Amniotic epithelial cell (primary cell): Measurements from ENCODE around the gene RNF220.

Experiments used
- DNase-seq: peaks from one replicate; pipeline ENCODE4 v3.0.0-alpha.2; 2010; ENCODE audit warnings: low read depth

Gene RNF220

DNA sequence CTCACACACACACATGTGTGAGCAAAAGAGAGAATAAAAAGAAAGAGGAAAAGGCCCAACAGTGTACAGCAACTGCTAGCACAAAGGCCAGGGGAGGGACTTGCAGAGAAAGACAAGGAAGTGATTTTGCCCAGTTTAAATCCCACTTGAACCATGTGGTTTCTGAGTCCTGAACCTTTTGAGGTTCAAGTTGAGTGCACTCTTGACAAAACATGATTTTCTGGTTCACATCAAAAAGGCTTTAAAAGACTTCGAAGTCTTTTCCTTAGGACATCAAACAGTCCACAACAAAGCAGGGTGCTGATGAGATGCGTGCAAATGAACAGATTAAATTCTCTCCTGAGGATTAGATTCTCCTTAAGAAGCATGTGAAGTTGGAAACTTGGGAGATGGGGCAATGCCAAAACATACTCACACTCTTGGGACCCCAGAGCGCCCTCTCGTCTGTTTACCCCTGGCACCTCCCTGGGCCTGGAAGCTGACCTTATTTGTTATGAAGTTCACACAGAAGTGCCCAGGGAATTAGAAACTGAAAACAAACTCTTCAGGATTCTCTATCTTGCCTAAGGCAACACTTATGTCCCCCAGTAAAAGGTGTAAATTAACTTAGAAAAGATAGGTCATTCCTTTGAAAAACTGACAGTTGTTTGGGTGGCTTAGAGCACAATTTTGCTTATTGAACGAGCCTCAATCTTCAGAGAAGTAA lies 31.5 kb downstream of the RNF220 start:
- DNase-seq = peak; percentile 34

DNA sequence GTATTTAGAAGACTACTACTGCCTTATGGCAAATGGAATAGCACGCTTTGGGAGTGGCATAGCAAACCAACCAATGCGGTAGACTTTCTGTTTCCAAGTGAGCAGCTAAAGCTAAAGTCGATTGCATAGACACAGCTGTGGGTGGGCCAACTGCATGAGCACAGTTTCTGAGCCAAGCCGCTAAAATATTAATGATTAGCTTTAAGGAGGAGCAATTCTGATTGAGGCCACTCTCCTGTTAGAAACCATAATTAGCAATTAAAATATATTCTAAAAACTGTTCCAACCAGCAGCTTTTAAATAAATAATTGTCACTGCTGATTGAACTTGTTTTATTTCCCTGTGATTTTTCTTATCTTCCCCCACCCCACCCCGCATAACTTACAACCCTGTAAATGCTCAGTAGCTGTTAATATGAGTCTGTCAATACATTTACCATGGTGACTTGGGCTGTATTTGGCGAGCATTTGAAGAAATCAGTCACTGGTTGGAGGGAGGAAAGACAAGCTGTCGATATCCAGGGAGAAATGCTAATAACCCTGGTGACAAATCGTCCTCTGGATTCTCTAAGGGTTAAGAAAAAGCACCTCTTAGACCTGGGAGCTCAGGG lies 32.2 kb downstream of the RNF220 start:
- DNase-seq = no peak

DNA sequence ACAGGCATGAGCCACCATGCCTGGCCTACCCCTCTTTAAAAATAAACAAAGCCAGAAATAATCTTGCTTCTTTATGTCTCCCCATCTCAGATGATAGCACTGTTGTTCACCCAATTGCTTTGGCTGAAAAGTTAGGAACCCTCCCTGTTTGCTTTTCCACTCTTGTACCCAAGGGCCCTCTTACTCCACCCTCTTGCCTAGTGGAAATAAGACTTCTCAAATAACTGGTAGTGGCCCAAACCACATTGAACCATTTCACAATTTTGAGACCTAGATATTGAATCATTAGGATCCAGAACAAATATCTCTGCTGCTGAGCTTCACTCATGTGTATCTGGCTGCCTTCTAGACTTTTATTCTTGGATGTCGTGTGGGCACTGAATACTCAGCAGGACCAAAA lies 37.7 kb downstream of the RNF220 start:
- DNase-seq = peak; percentile 21

DNA sequence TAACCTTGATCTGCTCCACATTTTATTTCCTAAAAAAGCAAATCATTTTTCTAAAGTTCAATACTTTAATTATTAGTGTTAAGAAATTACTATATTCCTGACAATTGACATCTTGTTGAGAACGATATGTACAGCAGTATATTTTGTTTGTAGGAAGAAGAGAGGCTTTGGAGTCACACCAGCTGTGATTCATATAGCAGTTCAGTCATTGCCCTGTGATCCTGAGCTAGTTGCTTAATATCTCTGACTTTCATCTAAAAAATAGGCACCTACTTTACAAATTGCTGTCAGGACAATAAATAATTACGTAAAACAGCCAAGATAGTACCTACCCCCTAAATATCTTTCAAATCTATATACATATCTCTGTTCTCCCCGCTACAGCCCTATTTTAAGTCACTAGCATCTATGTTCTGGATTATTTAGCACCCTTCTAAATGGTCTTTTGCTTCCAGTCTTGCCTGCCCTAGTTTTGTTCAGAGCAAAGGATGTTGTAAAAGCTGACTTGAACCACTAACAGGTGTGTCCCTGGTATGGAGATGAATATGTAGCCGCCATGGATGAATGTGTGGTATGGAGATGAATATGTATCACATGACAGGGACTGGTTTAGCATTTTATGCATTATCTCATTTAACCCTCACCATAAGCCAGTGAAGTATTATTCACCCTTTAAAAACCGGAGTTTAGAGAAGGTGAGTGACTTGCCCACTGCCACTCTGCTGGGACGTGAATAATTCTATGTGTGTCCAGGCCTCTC lies 42.2 kb downstream of the RNF220 start:
- peak; percentile 61 for DNase-seq

DNA sequence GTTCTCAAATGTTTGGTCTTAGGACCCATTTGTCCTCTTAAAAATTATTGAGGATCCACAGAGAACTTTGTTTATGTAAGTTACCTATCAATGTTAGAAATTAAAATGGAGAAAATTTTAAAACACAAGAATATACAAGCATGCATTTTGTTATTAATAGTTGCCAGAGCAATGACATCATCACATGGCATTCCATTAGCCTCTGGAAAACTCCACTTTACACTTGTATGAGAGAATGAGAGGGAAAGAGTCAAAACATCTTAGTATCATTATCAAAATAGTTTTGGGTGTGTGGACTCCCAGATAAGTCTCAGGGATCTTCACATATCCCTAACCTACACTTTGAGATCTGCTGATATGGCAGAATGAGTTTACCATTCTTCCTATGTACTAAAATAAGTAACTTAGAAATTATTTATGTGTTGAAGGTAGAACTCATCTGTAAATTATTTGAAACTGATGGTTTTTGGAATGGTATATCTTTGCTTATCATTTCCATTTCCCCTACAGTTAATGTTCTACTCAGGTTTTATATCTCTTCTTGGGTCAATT lies 48.8 kb downstream of the RNF220 start:
- no peak for DNase-seq

DNA sequence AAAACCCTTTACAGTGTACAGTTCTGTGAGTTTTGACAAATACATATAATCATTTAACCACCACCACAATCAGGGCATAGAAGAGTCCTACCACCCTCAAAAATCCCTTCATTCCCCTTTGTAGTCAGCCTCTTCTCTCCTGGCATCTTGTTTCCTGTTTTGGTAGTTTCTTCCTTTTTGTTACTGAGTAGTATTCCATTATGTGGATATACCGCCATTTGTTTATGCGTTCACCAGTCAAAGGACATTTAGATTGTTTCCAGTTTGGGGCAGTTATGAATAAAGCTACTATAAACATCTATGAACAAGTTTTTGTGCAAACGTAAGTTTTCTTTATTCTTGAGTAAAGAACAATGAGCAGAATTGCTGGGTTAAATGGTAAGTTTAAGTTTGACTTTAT lies 49.6 kb downstream of the RNF220 start:
- DNase-seq = no peak

DNA sequence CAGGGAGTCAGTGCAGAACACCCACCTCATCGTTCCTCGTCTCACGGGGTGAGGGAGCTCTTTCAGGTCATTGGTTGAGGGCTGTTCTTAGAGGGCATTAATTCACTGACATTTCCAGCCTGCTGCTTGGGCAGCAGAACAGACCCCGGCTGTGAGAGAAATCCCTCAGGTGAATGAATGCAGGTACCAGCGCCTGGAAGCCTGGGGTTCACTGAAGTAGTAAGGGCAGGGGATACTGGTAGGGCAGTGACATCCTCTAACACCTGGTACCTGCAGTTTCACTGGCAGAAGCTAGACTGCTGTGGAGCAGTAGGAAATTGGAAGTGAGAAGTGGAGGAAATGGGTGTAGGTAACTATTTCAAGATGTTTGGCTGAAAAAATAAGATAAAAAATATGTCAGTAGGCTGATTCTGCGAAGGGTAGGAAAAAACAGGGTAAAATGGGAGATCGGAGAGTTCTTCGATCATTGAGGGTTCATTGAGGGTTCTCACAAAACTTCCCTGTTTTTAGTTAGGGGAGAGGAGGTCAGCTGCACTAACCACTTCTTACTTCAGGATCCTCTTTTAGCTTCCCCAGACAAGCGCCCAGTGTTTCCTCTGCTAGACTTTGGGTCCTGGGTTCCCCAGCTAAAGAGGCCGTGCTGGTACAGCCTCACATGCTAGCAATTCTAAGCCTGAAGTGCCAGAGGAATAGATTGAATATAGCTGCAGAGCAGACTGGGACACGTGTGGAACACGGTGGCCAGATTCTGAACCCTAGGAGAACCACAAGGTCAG lies 55.2 kb downstream of the RNF220 start:
- no peak for DNase-seq

DNA sequence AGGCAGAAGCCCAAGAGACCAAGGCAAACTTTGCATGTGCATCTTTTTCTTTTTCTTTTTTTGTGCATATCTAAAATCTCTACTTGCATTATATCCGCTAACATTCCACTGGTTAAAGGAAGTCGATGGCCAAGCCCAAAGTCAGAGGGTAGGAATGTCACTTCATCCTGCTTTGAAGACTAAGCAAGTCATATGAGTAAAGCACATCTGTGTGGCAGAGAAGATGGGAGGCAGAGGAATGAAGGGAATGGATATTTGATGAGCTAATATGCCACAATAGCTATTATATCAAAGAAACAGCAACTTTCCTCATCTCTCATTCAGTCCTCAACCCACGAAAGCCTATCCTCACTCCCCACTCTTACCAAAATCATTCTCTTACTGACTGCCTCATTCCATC lies 59.3 kb downstream of the RNF220 start:
- DNase-seq = no peak

DNA sequence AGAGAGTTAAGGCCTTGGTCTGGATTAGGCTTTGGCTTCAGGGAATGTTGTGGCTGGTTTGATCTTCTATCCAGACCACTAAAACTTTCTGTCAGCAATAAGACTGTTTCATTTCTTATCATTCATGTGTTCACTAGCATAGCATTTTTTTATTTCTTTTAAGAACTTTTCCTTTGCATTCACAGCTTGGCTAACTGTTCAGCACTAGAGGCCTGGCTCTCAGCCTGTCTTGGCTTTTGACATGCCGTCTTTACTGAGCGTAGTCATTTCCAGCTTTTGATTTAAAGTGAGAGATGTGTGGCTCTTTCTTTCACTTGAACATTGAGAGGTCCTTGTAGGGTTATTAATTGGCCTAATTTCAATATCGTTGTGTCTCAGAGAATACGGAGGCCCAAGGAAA lies 62.5 kb downstream of the RNF220 start:
- no peak for DNase-seq

DNA sequence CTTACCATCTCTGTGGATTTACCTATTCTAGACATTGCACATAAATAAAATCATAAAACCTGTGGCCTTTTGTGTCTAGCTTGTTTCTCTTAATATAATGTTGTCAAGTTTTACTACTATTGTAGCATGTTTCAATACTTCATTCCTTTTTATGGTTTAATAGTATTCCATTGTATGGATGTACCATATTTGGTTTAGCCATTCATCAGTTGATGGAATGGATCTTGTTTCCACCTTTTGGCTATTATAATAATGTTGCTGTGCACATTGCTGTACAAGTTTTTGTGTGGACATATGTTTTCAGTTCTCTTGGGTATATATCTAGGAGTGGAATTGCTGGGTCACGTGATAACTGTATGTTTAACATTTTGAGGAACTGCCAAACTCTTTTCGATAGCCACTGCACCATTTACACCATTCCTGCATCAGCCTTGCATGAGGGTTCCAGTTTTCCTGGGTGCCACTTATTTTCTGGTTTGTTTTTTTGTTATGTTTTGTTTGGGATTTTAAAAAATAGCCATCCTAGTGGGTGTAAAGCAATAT lies 66.9 kb downstream of the RNF220 start:
- DNase-seq = no peak

DNA sequence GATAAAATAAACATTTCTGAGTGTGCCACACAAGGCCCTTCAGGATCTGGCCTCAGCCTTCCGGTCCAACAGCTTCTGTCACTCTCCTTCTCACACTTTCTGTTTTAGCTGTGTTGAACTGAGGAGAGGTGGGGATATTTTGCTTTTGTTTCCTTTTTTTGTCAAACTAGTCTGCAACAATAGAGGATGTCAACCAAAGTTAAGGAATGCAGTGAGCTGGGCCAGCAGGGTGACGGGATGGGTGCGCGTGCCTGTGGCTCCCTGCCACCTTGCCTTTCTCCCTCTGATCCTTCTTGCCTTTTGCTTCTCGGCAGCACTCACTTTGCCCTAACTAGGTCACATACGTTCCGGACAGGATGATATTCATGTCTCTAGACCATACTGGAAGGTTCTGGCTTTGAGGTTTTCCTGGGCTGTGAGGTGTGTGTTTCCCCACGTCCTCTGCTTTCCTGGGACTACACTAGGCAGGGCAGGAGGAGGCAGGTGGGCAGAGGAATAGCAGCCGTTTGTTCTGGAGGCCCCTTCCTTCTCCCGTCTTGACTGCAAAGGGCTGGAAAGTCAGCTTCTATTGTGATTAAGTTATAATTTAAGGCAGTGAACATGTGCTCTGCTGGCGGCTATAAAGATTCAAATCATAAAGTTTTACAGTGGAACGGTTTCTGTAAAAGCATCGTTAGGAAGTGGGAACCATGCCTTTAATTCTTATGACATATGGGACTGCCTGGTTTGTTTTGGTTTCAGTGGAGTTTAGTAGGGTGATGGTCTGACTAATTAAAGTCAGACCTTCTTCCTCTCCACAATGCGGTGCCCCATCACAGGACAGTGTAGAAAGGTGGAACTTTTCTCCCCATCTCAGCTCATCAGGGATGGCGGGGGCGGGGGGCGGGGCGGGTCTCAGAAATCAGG lies 67.8 kb downstream of the RNF220 start:
- no peak for DNase-seq

DNA sequence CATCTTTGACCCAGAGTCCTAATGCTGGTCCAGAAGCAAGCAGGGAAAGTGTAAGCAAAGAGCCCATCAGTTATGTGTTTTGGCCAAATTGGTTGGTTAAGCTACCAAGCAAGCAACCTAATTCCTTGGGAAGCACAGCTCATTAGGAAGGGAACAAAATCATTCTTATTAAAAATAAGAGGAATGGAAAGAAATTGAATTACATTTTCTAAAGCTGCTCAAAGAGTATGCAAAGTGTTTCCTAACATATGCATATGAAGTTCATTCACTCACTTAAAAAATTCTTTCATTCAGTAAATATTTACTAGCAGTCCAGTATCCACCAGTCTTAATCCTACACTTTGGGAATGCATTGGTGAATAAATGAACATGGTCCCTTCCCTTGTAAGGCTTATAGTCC lies 71.8 kb downstream of the RNF220 start:
- DNase-seq = no peak

DNA sequence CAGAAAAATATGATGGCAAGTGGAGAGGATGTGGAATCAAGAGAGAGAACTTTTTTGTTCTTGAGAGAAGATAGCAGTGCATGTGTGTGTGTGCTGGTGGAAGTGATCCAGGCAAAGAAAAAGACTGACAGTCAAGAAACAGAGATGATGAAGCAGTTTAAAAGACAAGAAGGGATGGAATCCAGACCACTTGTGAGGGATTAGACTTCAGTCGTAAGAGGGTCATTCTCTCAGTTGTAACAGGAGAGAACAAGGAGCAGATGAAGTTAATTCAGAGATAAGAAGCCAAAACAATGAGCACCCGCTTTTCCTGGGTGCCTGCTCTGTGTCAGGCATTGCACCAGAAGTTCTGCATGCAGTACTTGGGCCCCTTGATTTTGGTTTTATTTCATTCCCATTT lies 76.6 kb downstream of the RNF220 start:
- peak; percentile 94 for DNase-seq

DNA sequence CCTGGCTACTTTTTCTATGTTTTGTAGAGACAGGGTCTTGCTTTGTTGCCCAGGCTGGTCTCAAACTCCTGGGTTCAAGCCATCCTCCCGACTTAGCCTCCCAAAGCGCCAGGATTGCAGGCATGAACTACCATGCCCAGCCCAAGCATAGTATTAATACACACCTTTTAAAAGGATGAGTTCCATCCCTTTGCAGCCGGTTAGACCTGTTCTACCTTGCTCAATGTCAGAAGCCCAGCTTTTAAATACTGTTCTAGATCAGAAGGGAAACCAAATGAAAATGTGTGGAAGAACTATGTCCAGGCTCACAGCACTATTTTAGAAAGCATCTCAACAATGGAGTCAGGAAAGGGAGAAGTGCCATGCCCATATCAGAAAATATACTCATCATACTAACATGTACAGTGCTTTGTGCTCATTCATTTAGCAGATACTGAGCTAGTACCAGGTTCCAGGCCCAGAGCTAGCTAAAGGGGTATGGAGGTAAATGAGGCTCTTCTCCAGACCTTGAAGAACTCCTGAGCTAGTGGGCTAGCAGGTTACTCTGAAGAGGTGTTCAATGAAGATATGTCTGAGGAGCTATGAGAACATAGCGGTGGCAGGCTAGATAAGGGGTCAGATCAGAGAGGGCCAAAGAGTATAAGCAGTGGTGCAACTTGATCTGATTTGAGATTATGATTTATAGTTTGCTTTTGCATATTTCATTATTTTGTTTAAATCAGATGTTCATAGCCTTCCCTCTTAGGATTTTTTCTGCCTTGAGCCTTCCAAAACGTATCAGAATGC lies 78.2 kb downstream of the RNF220 start:
- DNase-seq = no peak

DNA sequence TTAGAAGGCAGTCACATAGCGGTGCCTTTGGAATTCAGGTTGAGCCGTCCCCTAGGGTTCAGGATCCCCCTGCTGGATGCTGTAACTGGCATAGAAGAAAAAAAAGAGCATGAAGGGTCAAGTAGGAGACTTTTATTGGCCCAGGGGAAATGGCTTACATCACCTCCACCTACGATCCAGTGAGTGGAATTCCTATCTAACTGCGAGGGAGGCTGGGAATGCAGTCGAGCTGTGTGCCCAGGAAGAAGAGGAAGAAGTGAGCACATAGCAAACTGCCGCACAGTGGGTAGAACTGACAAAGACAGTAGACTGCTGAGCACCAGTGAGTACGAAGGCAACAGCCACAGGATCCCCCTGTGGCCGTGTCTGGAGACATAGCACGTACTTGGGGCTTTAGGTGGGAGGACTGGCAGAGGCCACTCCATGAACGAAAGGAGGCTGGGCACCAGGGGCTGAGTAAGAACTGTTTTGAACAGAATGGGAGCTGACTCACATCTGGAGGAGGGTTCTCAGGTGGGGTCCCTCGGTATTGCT lies 79.2 kb downstream of the RNF220 start:
- peak; percentile 87 for DNase-seq

DNA sequence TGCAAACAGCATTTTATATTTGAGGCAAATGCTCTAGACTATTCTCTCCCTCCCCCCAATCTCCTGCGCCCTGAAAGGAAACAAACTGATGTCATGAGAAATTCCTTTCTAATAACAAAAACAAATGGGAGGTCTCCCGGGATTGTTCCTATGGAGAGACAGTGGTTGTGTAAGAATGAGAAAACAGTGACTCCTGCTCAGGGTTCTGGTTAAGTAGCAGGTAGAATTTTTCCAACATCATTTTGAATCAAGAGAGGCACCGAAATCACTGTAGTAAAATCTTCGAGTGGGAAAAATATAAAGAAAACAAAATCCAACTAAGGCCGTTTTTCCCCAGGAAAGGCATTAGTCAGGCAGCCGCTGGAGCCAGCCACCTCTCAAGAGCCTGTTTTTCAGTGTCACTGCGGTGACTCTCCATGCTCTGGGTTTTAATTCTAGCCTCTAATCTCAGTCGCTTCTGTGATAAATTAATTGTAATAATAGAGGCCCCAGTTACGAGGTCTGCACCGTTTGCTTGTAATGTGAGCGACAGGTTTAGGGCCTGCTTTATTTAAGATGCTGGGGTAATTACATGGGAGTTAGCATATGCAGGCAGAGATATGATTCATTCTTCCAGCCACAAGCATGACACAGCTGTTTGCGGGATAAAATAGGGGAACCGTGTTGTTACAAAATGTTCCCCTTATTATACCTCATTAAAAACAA lies 80.3 kb downstream of the RNF220 start:
- DNase-seq = peak; percentile 98

DNA sequence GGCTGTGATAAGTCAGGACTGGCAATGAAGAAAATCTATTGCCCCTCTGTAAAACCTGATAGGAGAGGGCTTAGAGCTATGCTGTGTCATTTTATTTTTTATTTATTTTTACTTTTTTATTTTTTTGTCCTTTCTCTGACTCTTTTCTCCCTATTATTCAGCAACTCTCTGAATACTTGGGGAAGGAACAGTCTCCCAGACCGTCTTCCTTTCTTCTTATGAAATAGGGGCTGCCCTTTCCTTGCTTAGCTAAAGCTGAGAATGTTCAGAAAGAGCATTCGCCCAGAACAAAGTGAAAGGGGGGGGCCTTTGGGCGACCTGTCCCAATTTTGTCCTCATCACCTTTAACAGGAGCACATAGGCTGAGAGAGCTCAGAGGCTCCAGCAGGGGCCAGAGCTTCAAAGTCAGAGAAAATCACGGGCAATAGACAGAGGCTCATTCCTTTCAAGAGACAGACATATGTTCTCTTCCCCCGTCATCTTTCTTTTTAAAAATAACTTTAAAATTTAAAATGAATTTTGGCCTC lies 80.9 kb downstream of the RNF220 start:
- no peak for DNase-seq

DNA sequence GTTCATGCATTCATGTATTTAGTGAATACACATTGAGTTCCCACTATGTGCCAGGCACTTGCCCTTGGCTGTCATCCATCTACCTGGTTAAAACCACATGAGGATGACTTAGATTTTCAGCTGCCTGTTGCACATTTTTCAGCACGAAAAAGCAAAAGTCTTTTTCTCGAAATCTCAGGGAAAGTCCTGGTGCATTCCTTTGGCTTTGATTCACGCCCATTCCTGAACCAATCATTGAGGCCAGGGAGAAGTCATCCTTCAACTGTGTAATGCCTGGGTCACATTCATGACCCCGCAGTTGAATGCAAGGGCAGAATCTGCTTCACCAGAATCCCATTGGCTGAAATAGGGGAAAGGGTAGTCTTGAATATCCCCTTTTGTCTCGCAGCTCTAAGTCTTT lies 84.4 kb downstream of the RNF220 start:
- DNase-seq = peak; percentile 90
